Measurements from ENCODE around the gene NPB. TPM values are rescaled to one million over a fixed set of nuclear protein-coding genes. Genes with fewer than 3 reads are reported as not detected.
A peak's percentile ranks its signal among the peaks of the same experiment; 100 is the strongest.

NPB gene
- total RNA-seq, 1 donor from 2014 or later: 4.7 TPM

DNA sequence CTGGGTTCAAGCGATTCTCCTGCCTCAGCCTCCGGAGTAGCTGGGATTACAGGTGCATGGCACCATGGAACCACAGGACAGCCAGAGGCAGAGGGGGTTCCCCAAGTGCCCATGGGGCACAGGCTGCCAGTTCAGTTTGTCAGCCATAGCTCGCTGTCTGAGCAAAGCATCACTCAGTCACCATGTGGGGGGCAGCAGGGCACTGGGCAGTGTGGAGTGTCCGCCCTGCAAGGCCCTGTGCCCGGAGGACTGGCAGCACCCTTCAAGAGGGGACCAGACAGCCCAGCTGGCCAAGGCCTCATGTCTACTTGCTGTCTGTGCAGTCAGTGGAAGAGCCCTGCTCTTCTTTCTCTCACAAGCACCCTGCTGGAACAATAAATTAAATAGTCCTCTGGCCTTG lies 17.1 kb upstream of the NPB start:
- Histone ChIP-seq H3K27me3 (no peaks in the 10 kb centered on the region), H3K4me3 (no peak overlapping the region), H3K4me1 (peaks cover 7% of the 10 kb centered on the region), H3K9me3 (no peaks in the 10 kb centered on the region), H3K36me3 (peaks cover 0 to 47% of the 10 kb centered on the region in 2 donors), H3K27ac (no peak overlapping the region)
- no peak for DNase-seq (ENCODE audit: extremely low spot score in 2 of 2)
- intact Hi-C loops (cut with DNase I): no loop called here
- TF ChIP-seq, protein P1, sequence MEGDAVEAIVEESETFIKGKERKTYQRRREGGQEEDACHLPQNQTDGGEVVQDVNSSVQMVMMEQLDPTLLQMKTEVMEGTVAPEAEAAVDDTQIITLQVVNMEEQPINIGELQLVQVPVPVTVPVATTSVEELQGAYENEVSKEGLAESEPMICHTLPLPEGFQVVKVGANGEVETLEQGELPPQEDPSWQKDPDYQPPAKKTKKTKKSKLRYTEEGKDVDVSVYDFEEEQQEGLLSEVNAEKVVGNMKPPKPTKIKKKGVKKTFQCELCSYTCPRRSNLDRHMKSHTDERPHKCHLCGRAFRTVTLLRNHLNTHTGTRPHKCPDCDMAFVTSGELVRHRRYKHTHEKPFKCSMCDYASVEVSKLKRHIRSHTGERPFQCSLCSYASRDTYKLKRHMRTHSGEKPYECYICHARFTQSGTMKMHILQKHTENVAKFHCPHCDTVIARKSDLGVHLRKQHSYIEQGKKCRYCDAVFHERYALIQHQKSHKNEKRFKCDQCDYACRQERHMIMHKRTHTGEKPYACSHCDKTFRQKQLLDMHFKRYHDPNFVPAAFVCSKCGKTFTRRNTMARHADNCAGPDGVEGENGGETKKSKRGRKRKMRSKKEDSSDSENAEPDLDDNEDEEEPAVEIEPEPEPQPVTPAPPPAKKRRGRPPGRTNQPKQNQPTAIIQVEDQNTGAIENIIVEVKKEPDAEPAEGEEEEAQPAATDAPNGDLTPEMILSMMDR (IDR thresholded peaks at IDR 0.05): no peak
- TF ChIP-seq POLR2AphosphoS5 (IDR thresholded peaks at IDR 0.05; ENCODE audit: insufficient read depth in 1 of 2, low read depth in 1 of 2) (no peak), POLR2A (IDR thresholded peaks at IDR 0.05) (no peak)

DNA sequence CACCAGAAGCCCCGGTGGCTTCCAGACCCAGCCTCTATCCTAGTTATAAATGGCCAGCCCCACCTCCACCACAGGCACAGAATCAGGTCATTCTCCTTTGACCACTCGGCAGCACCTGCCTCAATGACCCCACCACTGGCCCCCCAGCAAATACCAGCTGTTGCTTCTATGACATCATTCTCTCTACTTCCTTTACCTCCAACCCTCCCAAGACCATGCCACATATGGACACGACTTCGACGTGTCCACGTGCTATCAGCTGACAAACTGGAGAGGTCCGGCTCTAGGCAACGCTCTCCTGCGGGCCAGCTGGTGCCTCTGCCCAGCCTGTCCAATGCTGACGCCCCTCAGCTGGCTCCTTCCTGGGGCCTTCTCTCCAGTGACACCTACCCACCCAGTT lies 16.6 kb upstream of the NPB start:
- H3K4me1 ChIP-seq: peaks cover 12% of the 10 kb centered on the region
- intact Hi-C loops (cut with DNase I): no loop called here
- TF ChIP-seq, protein P1 (IDR thresholded peaks at IDR 0.05): no peak
- TF ChIP-seq POLR2AphosphoS5 (IDR thresholded peaks at IDR 0.05; ENCODE audit: insufficient read depth in 1 of 2, low read depth in 1 of 2): no peak
- H3K9me3 ChIP-seq: no peaks in the 10 kb centered on the region
- H3K27me3 ChIP-seq: no peaks in the 10 kb centered on the region
- no peak for DNase-seq (ENCODE audit: extremely low spot score in 2 of 2)
- no peak overlapping the region for H3K4me3 ChIP-seq
- peaks cover 0 to 47% of the 10 kb centered on the region in 2 donors for H3K36me3 ChIP-seq
- no peak overlapping the region for H3K27ac ChIP-seq

DNA sequence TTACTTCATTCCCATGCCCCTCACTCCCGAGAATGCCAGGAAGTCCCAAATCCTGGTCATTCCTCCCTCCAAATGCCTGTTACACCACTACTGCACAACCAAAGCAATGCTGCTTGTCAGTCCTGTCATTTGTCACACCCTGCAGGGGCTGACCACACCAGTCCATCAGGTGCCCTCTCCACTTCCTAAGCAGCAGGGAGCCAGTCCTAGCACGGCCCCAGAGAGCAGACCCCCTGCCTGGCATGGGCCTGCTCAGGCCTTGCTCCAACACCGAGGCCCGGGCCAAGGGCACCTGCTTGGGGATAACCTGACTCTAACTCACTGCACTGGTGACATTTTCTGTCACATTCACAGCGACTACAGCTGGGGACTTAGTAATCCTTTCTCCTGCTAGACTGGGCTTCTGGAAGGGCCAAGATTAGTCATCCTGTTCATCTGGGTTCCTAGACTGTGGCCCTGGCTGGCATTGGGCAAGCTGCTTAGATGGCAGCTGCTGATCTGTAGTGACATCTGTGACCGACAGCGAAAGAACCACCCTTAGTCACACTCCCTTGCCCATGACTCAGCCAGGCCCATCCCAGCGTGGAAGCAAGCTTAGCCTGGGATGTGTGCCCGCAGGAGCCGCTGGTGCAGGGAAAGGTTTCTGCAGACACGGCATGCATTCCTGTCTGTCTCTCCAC lies 16.0 kb upstream of the NPB start:
- H3K27ac ChIP-seq: no peak overlapping the region
- no peaks in the 10 kb centered on the region for H3K9me3 ChIP-seq
- H3K4me3 ChIP-seq: no peak overlapping the region
- DNase-seq (ENCODE audit: extremely low spot score in 2 of 2): no peak
- no peaks in the 10 kb centered on the region for H3K27me3 ChIP-seq
- peaks cover 17% of the 10 kb centered on the region for H3K4me1 ChIP-seq
- intact Hi-C loops (cut with DNase I): no loop called here
- H3K36me3 ChIP-seq: peaks cover 0 to 47% of the 10 kb centered on the region in 2 donors
- TF ChIP-seq POLR2AphosphoS5 (IDR thresholded peaks at IDR 0.05; ENCODE audit: insufficient read depth in 1 of 2, low read depth in 1 of 2): peak; percentile 34 to 51
- TF ChIP-seq POLR2A (IDR thresholded peaks at IDR 0.05): no peak

DNA sequence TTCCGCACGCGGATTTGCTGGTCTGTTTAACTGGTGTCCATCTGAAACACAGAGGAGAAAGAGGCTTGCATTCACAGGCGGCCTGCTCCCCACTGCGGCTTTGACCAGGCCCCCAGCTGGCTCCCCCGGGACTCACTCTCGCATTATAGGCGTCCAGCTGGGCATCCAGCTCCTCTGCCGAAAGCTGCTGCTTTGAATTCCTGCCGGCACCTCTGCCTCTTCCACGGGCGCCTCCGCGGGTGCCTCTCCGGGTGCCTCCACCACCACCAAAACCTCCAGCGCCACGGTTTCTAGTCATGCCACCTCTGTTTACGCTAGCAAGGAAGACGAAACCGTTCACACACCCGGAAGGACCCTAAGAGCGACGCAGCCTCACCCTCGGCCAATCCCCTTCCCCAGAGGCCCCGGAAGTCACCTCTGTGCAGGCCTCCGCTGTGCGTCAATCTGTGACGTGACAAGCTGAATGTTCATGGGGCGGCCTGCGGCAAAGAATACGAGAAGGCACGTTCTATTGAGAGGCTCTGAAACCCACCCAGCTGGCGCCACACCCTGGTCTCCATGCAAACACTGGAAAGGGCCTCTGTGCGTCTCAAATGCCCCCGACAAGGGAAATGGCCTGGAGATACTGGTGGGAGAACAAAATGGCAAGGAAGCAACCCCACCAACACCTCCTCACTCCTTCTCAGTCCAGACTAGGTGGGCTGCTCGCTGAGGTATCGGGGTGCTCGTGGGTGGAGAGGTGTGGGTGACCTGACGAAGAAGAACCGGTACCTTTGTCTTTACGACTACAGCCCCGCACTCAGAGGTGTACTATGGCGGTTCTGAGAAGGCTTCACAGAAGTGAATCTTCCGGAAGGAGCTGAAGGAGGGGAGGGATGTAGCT lies 13.7 kb upstream of the NPB start:
- H3K27me3 ChIP-seq: no peaks in the 10 kb centered on the region
- intact Hi-C loops (cut with DNase I): no loop called here
- H3K9me3 ChIP-seq: no peaks in the 10 kb centered on the region
- DNase-seq (ENCODE audit: extremely low spot score in 2 of 2): no peak
- H3K27ac ChIP-seq: no peak overlapping the region
- H3K4me3 ChIP-seq: no peak overlapping the region
- H3K36me3 ChIP-seq: peaks cover 0 to 47% of the 10 kb centered on the region in 2 donors
- H3K4me1 ChIP-seq: peaks cover 31% of the 10 kb centered on the region
- TF ChIP-seq POLR2AphosphoS5 (IDR thresholded peaks at IDR 0.05; ENCODE audit: insufficient read depth in 1 of 2, low read depth in 1 of 2): no peak
- TF ChIP-seq, protein P1 (IDR thresholded peaks at IDR 0.05): no peak
- no peak for TF ChIP-seq POLR2A (IDR thresholded peaks at IDR 0.05)

DNA sequence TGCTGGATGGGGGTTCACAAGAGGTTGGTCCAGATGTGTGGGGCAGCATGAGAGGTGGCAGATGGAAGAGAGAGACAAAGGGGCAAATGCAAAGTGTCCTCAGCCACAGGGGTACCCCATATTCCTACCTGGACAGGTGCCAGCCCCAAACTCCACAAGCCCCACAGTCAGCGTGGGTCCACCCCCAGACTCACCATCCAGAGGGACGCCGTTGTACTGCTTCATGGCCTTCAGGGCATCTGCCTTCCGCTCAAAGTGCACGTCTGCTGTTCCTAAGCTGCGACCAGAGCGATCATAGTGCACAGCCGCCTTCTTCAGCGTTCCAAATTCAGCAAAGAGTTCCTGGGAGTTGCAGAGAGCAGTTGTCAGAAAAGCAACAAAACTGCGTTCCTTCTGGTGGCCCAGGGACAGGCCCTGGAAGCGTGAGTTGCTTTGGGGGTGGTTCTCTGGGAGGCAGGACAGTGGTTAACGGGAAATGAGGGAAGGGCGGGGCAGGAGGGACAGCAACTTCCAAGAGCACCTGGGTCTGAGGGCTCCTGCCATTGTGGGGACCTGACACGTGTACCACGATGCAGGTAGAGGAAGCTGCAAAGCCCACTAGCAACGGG lies 12.9 kb upstream of the NPB start:
- Histone ChIP-seq H3K27me3 (no peaks in the 10 kb centered on the region), H3K27ac (no peak overlapping the region), H3K9me3 (no peaks in the 10 kb centered on the region), H3K4me3 (no peak overlapping the region), H3K4me1 (peaks cover 35% of the 10 kb centered on the region), H3K36me3 (peaks cover 0 to 50% of the 10 kb centered on the region in 2 donors)
- intact Hi-C loops (cut with DNase I): no loop called here
- DNase-seq (ENCODE audit: extremely low spot score in 2 of 2): no peak
- TF ChIP-seq POLR2A (IDR thresholded peaks at IDR 0.05) (no peak), POLR2AphosphoS5 (IDR thresholded peaks at IDR 0.05; ENCODE audit: insufficient read depth in 1 of 2, low read depth in 1 of 2) (no peak)
- TF ChIP-seq, protein P1 (IDR thresholded peaks at IDR 0.05): no peak

Measured in vagina (tissue), 2 donors.